Vagina (tissue), 2 donors: ENCODE results near the gene THSD7B. TPM values are rescaled to one million over a fixed set of nuclear protein-coding genes. Genes with fewer than 3 reads are reported as not detected.
"Not testable (repeated sequence)": the region's sequence is repeated elsewhere in the genome, so short reads cannot be mapped to it uniquely, and the experiment has no call there.

Experiments used
- DNase-seq, 2 donors: peaks; one replicate each; pipeline ENCODE4 v3.0.0-alpha.2; 2017; ENCODE audit errors: extremely low spot score in 2 of 2
- H3K27ac ChIP-seq: fragments of 200-600 bp; sonication (generic); one replicate; pipeline ENCODE4 v1.5.1; 2019
- H3K27me3 ChIP-seq: fragments of 200-600 bp; sonication (generic); one replicate; pipeline ENCODE4 v1.5.1; 2019
- H3K36me3 ChIP-seq, 2 donors: fragments of 200-600 bp; sonication (generic); one replicate each; pipeline ENCODE4 v1.5.1; 2017 to 2019
- H3K4me1 ChIP-seq: fragments of 200-600 bp; sonication (generic); one replicate; pipeline ENCODE4 v1.5.1; 2019
- H3K4me3 ChIP-seq, 2 donors: fragments of 200-600 bp; sonication (generic); 1 replicate in 1 of 2; 2 replicates in 1 of 2; pipeline ENCODE4 v1.5.1; 2016 to 2019
- H3K9me3 ChIP-seq: fragments of 200-600 bp; sonication (generic); one replicate; pipeline ENCODE4 v1.5.1; 2019
- CTCF ChIP-seq, 3 experiments: fragments of 450-650 bp in 2 of 3; fragments of 200-600 bp in 1 of 3; sonication (generic) in 1 of 3; IDR thresholded peaks; one replicate each; pipeline ENCODE4 v1.5.1; 2017 to 2019; ENCODE audit warnings: antibody characterized with exemption in 3 of 3, mild to moderate bottlenecking in 2 of 3, moderate library complexity in 2 of 3
- POLR2A ChIP-seq, 2 donors: fragments of 450-650 bp; IDR thresholded peaks; one replicate each; pipeline ENCODE4 v1.6.1; 2017; ENCODE audit warnings: antibody characterized with exemption in 2 of 2, mild to moderate bottlenecking in 2 of 2, moderate library complexity in 2 of 2
- POLR2AphosphoS5 ChIP-seq, 2 donors: sonication (generic); formaldehyde crosslinking; IDR thresholded peaks; one replicate each; pipeline ENCODE4 v1.9.0; 2017; ENCODE audit warnings: antibody characterized with exemption in 2 of 2, mild to moderate bottlenecking in 2 of 2, low read depth in 1 of 2; ENCODE audit not compliant: insufficient read depth in 1 of 2
- intact Hi-C: fragments of 100-400 bp; cut with DNase I; formaldehyde crosslinking; loops from one replicate; pipeline ENCODE4 v1.15.1; 2023
- total RNA-seq: library from RNA; depleted of rRNA; stranded (reverse); fragments of >200 nt; gene quantifications from one replicate; pipeline ENCODE4 v1.2.3, GENCODE V29; 2016

The THSD7B gene
- total RNA-seq, 1 donor from 2014 or later = 0.49 TPM

GRCh38 chr2:137321566-137321965, 556.2 kb downstream of the THSD7B start:
- H3K27me3 ChIP-seq = no peaks in the 10 kb centered on the region
- no peak for DNase-seq
- no peak for TF ChIP-seq POLR2A (IDR thresholded peaks at IDR 0.05)
- no peak for TF ChIP-seq POLR2AphosphoS5 (IDR thresholded peaks at IDR 0.05; ENCODE audit: insufficient read depth in 1 of 2, low read depth in 1 of 2)
- TF ChIP-seq CTCF (IDR thresholded peaks at IDR 0.05) = no peak
- no peaks in the 10 kb centered on the region for H3K36me3 ChIP-seq
- H3K4me3 ChIP-seq = no peak overlapping the region
- H3K27ac ChIP-seq = no peak overlapping the region
- H3K9me3 ChIP-seq = no peaks in the 10 kb centered on the region
- H3K4me1 ChIP-seq = no peaks in the 10 kb centered on the region
- intact Hi-C loops = no loop called here

GRCh38 chr2:137331562-137331961, 566.2 kb downstream of the THSD7B start:
- H3K4me1 ChIP-seq, H3K9me3 ChIP-seq, DNase-seq, intact Hi-C loops, H3K27ac ChIP-seq, H3K36me3 ChIP-seq, H3K27me3 ChIP-seq, H3K4me3 ChIP-seq: not testable (repeated sequence)

GRCh38 chr2:137333386-137334165, 568.2 kb downstream of the THSD7B start:
- Histone ChIP-seq H3K4me3 (no peak overlapping the region), H3K27ac (no peak overlapping the region), H3K36me3 (no peaks in the 10 kb centered on the region), H3K4me1 (no peaks in the 10 kb centered on the region), H3K9me3 (no peaks in the 10 kb centered on the region), H3K27me3 (no peaks in the 10 kb centered on the region)
- intact Hi-C loops = no loop called here
- DNase-seq = no peak
- TF ChIP-seq CTCF (IDR thresholded peaks at IDR 0.05) (no peak), POLR2AphosphoS5 (IDR thresholded peaks at IDR 0.05; ENCODE audit: insufficient read depth in 1 of 2, low read depth in 1 of 2) (no peak), POLR2A (IDR thresholded peaks at IDR 0.05) (no peak)

- no peak for TF ChIP-seq POLR2A (IDR thresholded peaks at IDR 0.05)
- TF ChIP-seq CTCF (IDR thresholded peaks at IDR 0.05) = no peak
- no peak for TF ChIP-seq POLR2AphosphoS5 (IDR thresholded peaks at IDR 0.05; ENCODE audit: insufficient read depth in 1 of 2, low read depth in 1 of 2)
- H3K9me3 ChIP-seq = no peaks in the 10 kb centered on the region
- H3K27me3 ChIP-seq = no peaks in the 10 kb centered on the region
- DNase-seq = no peak
- H3K27ac ChIP-seq = no peak overlapping the region
- H3K4me3 ChIP-seq = no peak overlapping the region
- H3K4me1 ChIP-seq = no peaks in the 10 kb centered on the region
- no peaks in the 10 kb centered on the region for H3K36me3 ChIP-seq
- intact Hi-C loops = no loop called here
These were observed 570.7 kb downstream of the THSD7B start for GRCh38 chr2:137336067-137336466.

- DNase-seq = no peak
- Histone ChIP-seq H3K9me3 (no peaks in the 10 kb centered on the region), H3K36me3 (no peaks in the 10 kb centered on the region), H3K4me1 (no peaks in the 10 kb centered on the region), H3K27me3 (no peaks in the 10 kb centered on the region), H3K27ac (no peak overlapping the region), H3K4me3 (no peak overlapping the region)
- intact Hi-C loops = no loop called here
- no peak for TF ChIP-seq CTCF (IDR thresholded peaks at IDR 0.05)
- TF ChIP-seq POLR2AphosphoS5 (IDR thresholded peaks at IDR 0.05; ENCODE audit: insufficient read depth in 1 of 2, low read depth in 1 of 2) = no peak
- no peak for TF ChIP-seq POLR2A (IDR thresholded peaks at IDR 0.05)
These were observed 573.7 kb downstream of the THSD7B start for GRCh38 chr2:137339051-137339450.
